HG02623 (cell line): ENCODE measurements around the gene HSP90AA1.
A peak's percentile ranks its signal among the peaks of the same experiment; 100 is the strongest.
"Not testable (repeated sequence)": the region's sequence is repeated elsewhere in the genome, so short reads cannot be mapped to it uniquely, and the experiment has no call there.

Source experiments
- ATAC-seq: cut with Tn5 transposase; IDR thresholded peaks from one replicate; pipeline ENCODE4 v1.9.1; 2021; ENCODE audit warnings: moderate library complexity; ENCODE audit not compliant: unreplicated experiment

HSP90AA1 gene

GRCh38 chr14:102095231-102095870 lies 8.5 kb upstream of the HSP90AA1 start:
- no peak for ATAC-seq

GRCh38 chr14:102094101-102094500 lies 7.3 kb upstream of the HSP90AA1 start:
- no peak for ATAC-seq

GRCh38 chr14:102092806-102093205 lies 6.0 kb upstream of the HSP90AA1 start:
- no peak for ATAC-seq

DNA sequence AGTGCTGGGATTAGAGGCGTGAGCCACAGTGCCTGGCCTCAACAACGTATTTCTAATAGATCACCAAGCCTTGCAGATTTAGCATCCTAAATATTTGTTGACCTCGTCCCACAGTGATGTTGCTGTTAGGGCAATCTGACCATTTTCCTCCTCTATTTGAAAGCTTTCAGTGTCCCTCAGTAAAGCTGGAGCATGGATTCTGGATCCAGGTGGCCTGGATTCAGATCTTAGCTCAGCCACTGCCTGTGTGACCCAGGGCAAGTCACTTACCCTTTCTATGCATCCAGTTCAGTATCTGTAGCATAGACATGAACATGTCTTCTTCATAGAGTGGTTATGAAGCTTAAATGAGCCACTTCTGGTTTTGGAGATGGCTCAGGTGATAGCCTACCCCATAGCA lies 3.9 kb upstream of the HSP90AA1 start:
- ATAC-seq, result no peak

DNA sequence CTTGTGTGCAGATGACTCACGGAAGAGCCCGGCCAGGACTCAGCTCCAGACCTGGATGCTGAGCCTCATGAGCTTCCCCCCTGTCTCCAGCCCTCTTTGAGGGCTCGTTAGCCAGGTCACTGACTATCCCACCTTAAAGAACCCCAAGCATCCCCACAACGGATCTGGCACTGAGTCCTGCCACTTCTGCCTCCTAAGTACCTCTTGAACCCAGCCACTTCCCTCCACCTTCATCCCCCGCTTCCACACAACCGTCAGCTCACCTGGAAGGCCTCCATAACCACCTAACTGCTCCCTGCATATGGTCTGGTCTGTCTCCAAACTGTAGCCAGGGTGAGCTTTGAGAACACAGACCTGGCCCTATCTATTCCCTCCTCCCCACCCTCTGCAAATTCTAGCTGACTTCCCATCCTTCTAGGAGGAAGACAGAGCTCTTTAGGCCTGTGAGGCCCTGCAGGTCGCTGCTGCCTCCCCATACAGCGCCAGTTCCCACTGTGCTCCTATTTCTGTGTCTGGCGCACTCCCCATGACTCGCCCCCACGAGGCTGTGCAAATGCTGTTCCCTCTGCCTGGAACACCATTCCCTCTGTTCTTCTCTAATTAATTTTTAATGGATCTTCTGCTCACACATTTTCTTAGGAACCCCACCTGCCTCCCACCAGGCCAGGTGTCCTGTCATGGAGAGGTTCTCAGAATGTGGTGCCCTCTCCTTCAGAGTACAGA lies 2.9 kb upstream of the HSP90AA1 start:
- ATAC-seq, result no peak

GRCh38 chr14:102088012-102088792 lies 1.4 kb upstream of the HSP90AA1 start:
- ATAC-seq, result no peak

- no peak for ATAC-seq
Observed at GRCh38 chr14:102087762-102088011, 843 bp upstream of the HSP90AA1 start.

DNA sequence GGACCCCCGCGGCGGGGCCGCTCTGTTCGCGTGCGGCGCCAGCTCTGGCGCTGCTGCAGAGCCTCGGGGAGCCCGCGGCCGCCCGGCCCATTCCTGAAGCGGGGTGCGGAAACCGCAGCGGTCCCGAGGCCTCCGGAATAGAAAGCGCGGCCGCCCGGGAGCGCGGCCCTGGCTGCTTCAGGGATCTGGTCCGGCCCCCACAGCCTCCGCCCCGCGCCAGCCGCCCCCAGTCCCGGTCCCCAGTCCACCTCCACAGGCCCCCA lies 204 bp downstream of the HSP90AA1 start:
- ATAC-seq, result no peak

GRCh38 chr14:102085948-102086708 lies 716 bp downstream of the HSP90AA1 start:
- peak; percentile 20 for ATAC-seq

DNA sequence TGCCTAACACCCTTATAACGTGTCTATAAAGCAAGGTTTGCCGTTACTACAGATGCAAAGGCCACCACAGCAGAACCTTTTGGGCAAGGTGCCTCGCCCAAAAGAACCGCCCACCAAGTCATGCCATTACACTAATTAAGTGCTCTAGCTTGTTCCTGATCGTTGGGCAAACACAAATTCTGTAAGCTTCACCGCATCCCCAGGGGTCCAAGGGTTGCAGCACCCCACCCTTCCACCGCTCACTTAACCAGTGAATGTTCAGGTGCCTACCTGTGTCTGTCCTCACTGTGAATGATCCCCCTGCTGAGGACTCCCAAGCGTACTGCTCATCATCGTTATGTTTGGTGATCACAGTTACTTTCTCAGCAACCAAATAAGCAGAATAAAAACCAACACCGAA lies 1.4 kb downstream of the HSP90AA1 start:
- no peak for ATAC-seq

GRCh38 chr14:102084931-102085330 lies 1.9 kb downstream of the HSP90AA1 start:
- ATAC-seq, result no peak

- not testable (repeated sequence) for ATAC-seq
Observed at GRCh38 chr14:102084522-102084921, 2.3 kb downstream of the HSP90AA1 start.

DNA sequence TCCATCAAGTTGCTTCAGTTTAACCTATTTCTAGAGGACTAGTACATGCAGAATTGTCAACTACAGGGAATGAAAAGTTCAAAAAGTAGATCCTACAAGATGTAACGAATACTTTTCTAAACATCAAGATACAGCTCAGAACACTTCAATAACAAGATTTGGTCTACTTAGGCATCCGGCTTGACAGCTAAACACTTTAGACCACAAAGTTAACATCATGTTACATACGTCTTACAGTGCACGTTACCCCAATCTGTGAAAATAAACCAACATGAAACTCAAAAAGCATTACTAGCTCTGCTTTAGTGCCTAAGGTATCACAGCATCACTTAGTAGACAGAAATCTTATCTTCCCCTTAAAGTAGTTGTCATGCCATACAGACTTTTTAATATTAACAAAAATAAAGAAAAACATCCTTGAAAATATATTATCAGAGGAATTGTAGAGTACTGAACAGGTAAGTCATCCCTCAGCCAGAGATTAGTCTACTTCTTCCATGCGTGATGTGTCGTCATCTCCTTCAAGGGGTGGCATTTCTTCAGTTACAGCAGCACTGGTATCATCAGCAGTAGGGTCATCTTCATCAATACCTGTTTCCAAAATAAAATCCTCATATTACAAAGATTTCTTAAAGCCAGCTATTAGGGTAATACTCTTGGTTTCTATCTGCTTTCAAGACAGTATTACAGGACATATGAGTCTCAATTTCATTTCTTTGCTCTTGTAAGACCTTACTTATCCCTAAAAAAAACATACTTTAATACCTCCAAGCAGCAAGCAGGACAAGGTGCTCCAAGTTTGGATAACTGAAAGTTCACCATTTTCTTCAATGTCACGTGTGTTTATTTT lies 5.4 kb downstream of the HSP90AA1 start:
- no peak for ATAC-seq

DNA sequence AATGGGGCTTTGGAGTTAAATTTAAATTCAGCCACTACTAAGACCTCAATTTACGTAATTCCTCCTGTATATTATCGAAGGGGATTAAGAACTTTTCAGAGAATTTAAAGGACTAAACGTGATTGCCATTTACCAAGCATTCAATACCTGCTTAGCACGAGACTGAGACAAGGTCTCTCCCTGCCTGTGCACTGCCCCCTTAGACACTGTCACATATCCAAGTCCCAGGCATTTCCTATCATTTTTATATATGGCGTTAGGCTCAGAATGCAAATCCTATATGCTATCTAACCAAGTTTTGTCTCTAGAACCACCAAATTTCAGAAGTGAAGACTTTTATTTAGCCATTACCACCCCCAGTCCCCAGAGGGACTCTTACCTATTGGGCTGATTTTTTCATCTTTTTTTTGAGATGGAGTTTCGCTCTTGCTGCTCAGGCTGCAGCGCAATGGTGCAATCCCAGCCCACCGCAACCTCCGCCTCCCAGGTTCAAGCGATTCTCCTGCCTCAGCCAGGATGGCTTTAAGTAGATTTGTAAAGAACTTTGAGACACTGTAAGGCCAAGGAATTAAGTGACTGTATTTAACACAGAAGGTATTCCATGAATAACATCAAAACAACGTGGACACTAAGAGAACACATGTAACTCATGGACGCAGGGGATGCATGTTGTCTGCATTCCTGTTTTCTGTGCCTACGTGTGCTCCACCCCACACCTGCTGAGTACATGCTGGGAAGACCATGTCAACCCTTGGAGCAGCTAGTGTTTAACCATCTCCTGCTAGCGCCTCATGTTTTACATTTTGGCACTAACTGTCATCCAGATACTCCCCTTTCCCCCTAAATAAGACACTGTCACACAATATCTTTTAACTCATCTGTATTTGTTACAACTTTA lies 6.4 kb downstream of the HSP90AA1 start:
- no peak for ATAC-seq

DNA sequence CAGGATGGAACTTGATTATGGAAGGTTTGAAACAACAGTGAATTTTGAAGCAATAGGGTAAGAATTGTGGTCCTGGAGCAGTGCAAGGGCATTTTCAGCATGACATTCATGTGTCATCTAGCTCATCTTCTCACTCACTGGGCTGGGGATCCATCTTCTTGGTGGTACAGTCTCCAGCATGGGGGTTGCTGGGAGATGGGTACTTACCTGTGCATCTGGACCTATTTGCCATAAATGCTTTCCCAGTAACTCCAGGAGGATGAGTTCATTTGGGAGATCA lies 7.2 kb downstream of the HSP90AA1 start:
- ATAC-seq, result no peak

DNA sequence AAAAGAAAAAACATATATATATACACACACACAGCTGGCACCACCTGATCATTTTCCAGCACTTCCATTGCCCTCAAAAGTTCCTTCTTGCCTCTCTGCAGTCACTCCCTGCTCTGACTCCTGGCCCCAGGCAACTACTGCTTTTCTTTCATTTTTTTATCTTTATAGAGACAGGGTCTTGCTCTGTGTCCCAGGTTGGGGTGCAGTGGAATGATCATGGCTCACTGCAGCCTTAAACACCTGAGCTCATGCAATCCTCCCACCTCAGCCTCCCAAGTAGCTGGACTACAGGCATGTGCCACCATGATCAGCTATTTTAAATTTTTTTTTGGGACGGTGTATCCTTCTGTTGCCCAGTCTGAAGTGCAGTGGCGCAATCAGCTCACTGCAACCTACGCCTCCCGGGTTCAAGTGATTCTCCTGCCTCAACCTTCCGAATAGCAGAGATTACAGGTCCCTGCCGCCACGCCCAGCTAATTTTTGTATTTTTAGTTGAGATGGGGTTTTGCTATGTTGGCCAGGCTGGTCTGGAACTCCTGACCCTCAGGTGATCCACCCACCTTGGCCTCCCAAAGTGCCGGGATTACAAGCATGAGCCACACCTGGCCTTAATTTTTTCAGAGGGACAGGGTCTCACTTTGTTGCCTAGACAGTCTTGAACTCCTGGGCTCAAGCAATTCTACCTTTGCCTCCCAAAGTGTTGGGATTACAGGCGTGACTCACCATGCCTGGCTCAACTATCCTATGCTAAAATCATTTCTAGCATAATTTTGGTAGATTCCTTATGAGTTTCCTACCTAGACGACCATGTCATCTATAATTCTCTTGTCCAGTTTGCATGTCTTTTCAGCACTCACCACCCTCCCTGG lies 7.8 kb downstream of the HSP90AA1 start:
- no peak for ATAC-seq

DNA sequence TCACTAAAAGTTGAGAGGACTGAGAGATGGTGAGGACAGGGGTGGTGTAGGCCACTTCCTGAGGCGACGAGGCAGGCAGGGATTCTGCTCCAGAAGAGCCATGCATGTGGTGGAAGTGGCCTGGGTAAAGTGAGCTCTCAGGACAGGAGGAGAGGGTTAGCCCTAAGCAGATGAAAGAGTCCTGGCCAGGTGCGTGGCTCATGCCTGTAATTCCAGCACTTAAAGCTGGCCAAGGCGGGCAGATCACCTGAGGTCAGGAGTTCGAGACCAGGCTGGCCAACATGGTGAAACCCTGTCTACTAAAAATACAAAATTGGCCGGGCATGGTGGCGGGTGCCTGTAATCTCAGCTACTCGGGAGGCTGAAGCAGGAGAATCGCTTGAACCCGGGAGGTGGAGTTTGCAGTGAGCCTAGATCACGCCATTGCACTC lies 8.5 kb downstream of the HSP90AA1 start:
- ATAC-seq, result not testable (repeated sequence)

- ATAC-seq, result no peak
Observed at GRCh38 chr14:102077382-102077709, 9.5 kb downstream of the HSP90AA1 start.

DNA sequence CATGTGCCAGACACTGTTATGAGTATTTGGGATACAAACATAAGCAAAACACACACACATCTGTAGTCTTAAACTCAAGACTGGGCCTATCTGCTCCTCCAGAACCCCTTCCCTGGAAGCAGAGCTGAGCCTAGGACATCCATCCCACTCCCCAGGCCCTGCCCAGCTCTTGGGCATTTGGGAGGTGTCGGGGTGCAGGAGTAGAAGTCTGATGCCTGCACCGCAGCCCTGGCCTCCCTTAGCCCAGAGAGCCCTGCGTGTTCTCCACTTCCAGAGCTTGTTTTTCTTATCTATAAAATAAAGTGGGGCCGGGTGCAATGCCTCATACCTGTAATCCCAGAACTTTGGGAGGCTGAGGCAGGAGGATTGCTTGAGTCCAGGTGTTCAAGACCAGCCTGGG lies 11.7 kb downstream of the HSP90AA1 start:
- ATAC-seq, result no peak
